ENCODE data around the gene ZFAND5.

DNA sequence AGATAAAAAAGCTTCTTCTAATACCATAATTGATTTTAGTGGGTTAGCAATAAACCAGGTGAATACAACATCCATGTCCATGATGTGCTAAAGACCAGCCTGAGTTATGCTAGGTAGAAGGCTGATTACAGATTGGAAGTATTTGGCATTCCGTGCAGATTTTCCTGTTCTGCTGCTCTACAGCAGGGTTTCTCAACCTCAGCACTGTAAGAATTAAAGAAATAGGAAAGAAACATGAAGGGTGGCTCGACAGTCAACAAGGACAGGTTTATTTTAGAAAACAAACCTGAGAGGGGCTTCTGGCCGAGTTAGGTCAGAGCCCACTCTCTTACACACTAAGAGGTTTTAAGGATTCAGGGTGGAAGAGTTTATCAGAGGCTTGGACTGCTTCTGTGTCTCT lies 42.3 kb downstream of the ZFAND5 start:
- TF ChIP-seq, protein P1, sequence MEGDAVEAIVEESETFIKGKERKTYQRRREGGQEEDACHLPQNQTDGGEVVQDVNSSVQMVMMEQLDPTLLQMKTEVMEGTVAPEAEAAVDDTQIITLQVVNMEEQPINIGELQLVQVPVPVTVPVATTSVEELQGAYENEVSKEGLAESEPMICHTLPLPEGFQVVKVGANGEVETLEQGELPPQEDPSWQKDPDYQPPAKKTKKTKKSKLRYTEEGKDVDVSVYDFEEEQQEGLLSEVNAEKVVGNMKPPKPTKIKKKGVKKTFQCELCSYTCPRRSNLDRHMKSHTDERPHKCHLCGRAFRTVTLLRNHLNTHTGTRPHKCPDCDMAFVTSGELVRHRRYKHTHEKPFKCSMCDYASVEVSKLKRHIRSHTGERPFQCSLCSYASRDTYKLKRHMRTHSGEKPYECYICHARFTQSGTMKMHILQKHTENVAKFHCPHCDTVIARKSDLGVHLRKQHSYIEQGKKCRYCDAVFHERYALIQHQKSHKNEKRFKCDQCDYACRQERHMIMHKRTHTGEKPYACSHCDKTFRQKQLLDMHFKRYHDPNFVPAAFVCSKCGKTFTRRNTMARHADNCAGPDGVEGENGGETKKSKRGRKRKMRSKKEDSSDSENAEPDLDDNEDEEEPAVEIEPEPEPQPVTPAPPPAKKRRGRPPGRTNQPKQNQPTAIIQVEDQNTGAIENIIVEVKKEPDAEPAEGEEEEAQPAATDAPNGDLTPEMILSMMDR (IDR thresholded peaks at IDR 0.05), result no peak
- TF ChIP-seq POLR2A (IDR thresholded peaks at IDR 0.05), result no peak

Measured in thyroid gland (tissue), 4 donors.